GM19351 (cell line): Measurements from ENCODE around the gene RNF223.
"Not testable (repeated sequence)": the region's sequence is repeated elsewhere in the genome, so short reads cannot be mapped to it uniquely, and the experiment has no call there.

Experiments
- ATAC-seq: cut with Tn5 transposase; IDR thresholded peaks from one replicate; pipeline ENCODE4 v1.9.1; 2021; ENCODE audit warnings: mild to moderate bottlenecking, moderate library complexity; ENCODE audit not compliant: unreplicated experiment

RNF223 gene

GRCh38 chr1:1061682-1062345 is 12.3 kb downstream of the RNF223 start:
- ATAC-seq = no peak

GRCh38 chr1:1060281-1061000 is 13.7 kb downstream of the RNF223 start:
- no peak for ATAC-seq

- peak; percentile 65 for ATAC-seq
These were observed 14.4 kb downstream of the RNF223 start for GRCh38 chr1:1059494-1060280.

- peak; percentile 30 for ATAC-seq
These were observed 15.1 kb downstream of the RNF223 start for GRCh38 chr1:1058921-1059493.

- no peak for ATAC-seq
These were observed 15.8 kb downstream of the RNF223 start for GRCh38 chr1:1058088-1058905.

GRCh38 chr1:1057769-1058087 is 16.4 kb downstream of the RNF223 start:
- ATAC-seq = not testable (repeated sequence)

- ATAC-seq = no peak
These were observed 18.0 kb downstream of the RNF223 start for GRCh38 chr1:1055841-1056736.

- no peak for ATAC-seq
These were observed 19.1 kb downstream of the RNF223 start for GRCh38 chr1:1054971-1055370.

- no peak for ATAC-seq
These were observed 19.9 kb downstream of the RNF223 start for GRCh38 chr1:1054099-1054700.

- ATAC-seq = no peak
These were observed 20.4 kb downstream of the RNF223 start for GRCh38 chr1:1053682-1054081.

- ATAC-seq = no peak
These were observed 21.1 kb downstream of the RNF223 start for GRCh38 chr1:1053022-1053421.

- no peak for ATAC-seq
These were observed 21.9 kb downstream of the RNF223 start for GRCh38 chr1:1052003-1052840.

- ATAC-seq = no peak
These were observed 22.8 kb downstream of the RNF223 start for GRCh38 chr1:1051127-1051810.

- ATAC-seq = no peak
These were observed 23.5 kb downstream of the RNF223 start for GRCh38 chr1:1050577-1051052.

- no peak for ATAC-seq
These were observed 24.6 kb downstream of the RNF223 start for GRCh38 chr1:1049318-1050165.

- ATAC-seq = no peak
These were observed 25.3 kb downstream of the RNF223 start for GRCh38 chr1:1048765-1049164.

GRCh38 chr1:1047963-1048362 is 26.1 kb downstream of the RNF223 start:
- ATAC-seq = no peak
